K562 (cell line): Measurements from ENCODE around the gene PRSS50. TPM values are rescaled to one million over a fixed set of nuclear protein-coding genes. Genes with fewer than 3 reads are reported as not detected.
A peak's percentile ranks its signal among the peaks of the same experiment; 100 is the strongest.

Source experiments
- ATAC-seq: fragments of 200-7000 bp; cut with Tn5 transposase; 3 replicates; pipeline ENCODE4 v1.9.1; 2020; ENCODE audit warnings: moderate library complexity
- BruUV-seq: library from RNA; stranded (reverse); fragments of 400-500 nt; replicated peaks from 2 replicates; lab custom pipeline; 2021; lab: Mats Ljungman, UMichigan
- CTCF ChIA-PET: fragments of 300-600 bp; formaldehyde crosslinking; extraction: SDS; loops from one replicate; lab custom pipeline; 2021; ENCODE audit warnings: low intra/inter-chr PET ratio; lab: Yijun Ruan, JAX
- POLR2A ChIA-PET: fragments of 300-600, 350-650 bp; sonication (Branson Sonifier 250); formaldehyde crosslinking; extraction: SDS; loops from one replicate; lab custom pipeline; 2021; ENCODE audit warnings: antibody characterized with exemption, inconsistent platforms; lab: Yijun Ruan, JAX
- DNase-seq, 4 experiments: peaks; one replicate each; pipeline versions ENCODE4 v3.0.0 to v3.0.0-alpha.2; 2011 to 2018; ENCODE audit warnings: low spot score in 3 of 4, mixed read lengths in 3 of 4; ENCODE audit errors: extremely low read depth in 1 of 4
- FAIRE-seq: peaks from 2 replicates; lab custom pipeline; 2011; peaks lifted over from hg19 to GRCh38; lab: Jason Lieb, UNC
- H2AFZ ChIP-seq: 2 replicates; pipeline ENCODE4 v1.6.0; 2011; ENCODE audit warnings: low read depth, low read length, control low read depth, inconsistent platforms
- H3K27ac ChIP-seq: fragments of 200-600 bp; 3 replicates; pipeline ENCODE4 v1.8.0; 2011; ENCODE audit warnings: low read depth, mild to moderate bottlenecking, control low read depth, inconsistent platforms, low read length, moderate library complexity, mixed read lengths; ENCODE audit errors: extremely low read depth
- H3K27me3 ChIP-seq, 2 experiments: fragments of 300-600 bp in 1 of 2; 2 replicates in 1 of 2; 3 replicates in 1 of 2; pipeline versions ENCODE4 v1.6.0 to v1.8.0; 2011; ENCODE audit warnings: inconsistent platforms in 2 of 2, low read length in 2 of 2, mild to moderate bottlenecking in 1 of 2, mixed read lengths in 1 of 2, moderate library complexity in 1 of 2; ENCODE audit not compliant: control insufficient read depth in 2 of 2, insufficient read depth in 2 of 2
- H3K36me3 ChIP-seq: fragments of 300-600 bp; 3 replicates; pipeline ENCODE4 v1.8.0; 2011; ENCODE audit warnings: mild to moderate bottlenecking, low read length, inconsistent platforms; ENCODE audit not compliant: control insufficient read depth, insufficient read depth
- H3K4me1 ChIP-seq, 2 experiments: fragments of 200-600 bp in 1 of 2; replicated peaks in 1 of 2; 2 replicates in 1 of 2; 3 replicates in 1 of 2; pipeline versions ENCODE4 v1.5.1 to v1.8.0; 2011; ENCODE audit warnings: inconsistent platforms in 2 of 2, low read length in 2 of 2, mild to moderate bottlenecking in 1 of 2, mixed read lengths in 1 of 2, moderate library complexity in 1 of 2; ENCODE audit not compliant: control insufficient read depth in 2 of 2, insufficient read depth in 2 of 2
- H3K4me2 ChIP-seq: 2 replicates; pipeline ENCODE4 v1.6.1; 2011; ENCODE audit warnings: low read length, control low read depth, inconsistent platforms, mixed read lengths; ENCODE audit not compliant: insufficient read depth
- H3K4me3 ChIP-seq: fragments of 200-600 bp; sonication (generic), shearing (Covaris generic); 2 replicates; pipeline ENCODE4 v1.5.1; 2016; ENCODE audit warnings: control low read depth, inconsistent platforms
- H3K79me2 ChIP-seq: fragments of 200-600 bp; 3 replicates; pipeline ENCODE4 v1.8.0; 2011; ENCODE audit warnings: low read length, inconsistent platforms; ENCODE audit not compliant: control insufficient read depth, insufficient read depth
- H3K9ac ChIP-seq, 2 experiments: 2 replicates each; pipeline versions ENCODE4 v1.6.0 to v1.6.1; 2011; ENCODE audit warnings: low read depth in 2 of 2, low read length in 2 of 2, control low read depth in 1 of 2, inconsistent platforms in 1 of 2, mild to moderate bottlenecking in 1 of 2, mixed read lengths in 1 of 2; ENCODE audit not compliant: insufficient read depth in 1 of 2
- H3K9me1 ChIP-seq: one replicate; pipeline ENCODE4 v1.6.0; 2011; ENCODE audit warnings: inconsistent platforms, mild to moderate bottlenecking, low read length, moderate library complexity; ENCODE audit not compliant: control insufficient read depth, insufficient read depth
- H3K9me3 ChIP-seq: replicated peaks from 2 replicates; pipeline ENCODE4 v1.5.1; 2011; ENCODE audit warnings: low read depth, low read length, inconsistent platforms; ENCODE audit not compliant: control insufficient read depth, insufficient read depth
- H4K20me1 ChIP-seq: replicated peaks from 2 replicates; pipeline ENCODE4 v1.6.1; 2011; ENCODE audit warnings: low read length, inconsistent platforms, mixed read lengths; ENCODE audit not compliant: control insufficient read depth, insufficient read depth
- ARID2 ChIP-seq: fragments of 450-650 bp; IDR thresholded peaks from 2 replicates; pipeline ENCODE4 v1.6.1; 2017; ENCODE audit warnings: antibody characterized with exemption, mild to moderate bottlenecking
- HNRNPL ChIP-seq: fragments of 200-400 bp; formaldehyde crosslinking; IDR thresholded peaks from 2 replicates; pipeline ENCODE4 v1.6.1; 2017; ENCODE audit warnings: low read depth, mild to moderate bottlenecking, low read length
- MBD2 ChIP-seq: sonication (generic); IDR thresholded peaks from 2 replicates; pipeline ENCODE4 v1.6.1; 2016; ENCODE audit warnings: low read depth, borderline replicate concordance
- MNT ChIP-seq, 2 experiments: fragments of 450-650 bp; conservative IDR thresholded peaks; 2 replicates each; pipeline ENCODE4 v1.6.1; 2017; ENCODE audit warnings: mild to moderate bottlenecking in 2 of 2, moderate library complexity in 2 of 2
- NCOR1 ChIP-seq: fragments of 450-650 bp; IDR thresholded peaks from 2 replicates; pipeline ENCODE4 v1.6.1; 2016; ENCODE audit warnings: mild to moderate bottlenecking, moderate library complexity
- NRF1 ChIP-seq, 2 experiments: fragments of 450-650 bp; IDR thresholded peaks in 1 of 2; conservative IDR thresholded peaks in 1 of 2; 2 replicates each; pipeline ENCODE4 v1.6.1; 2014; ENCODE audit warnings: mild to moderate bottlenecking in 2 of 2
- PPARD ChIP-seq: fragments of 250-450 bp; sonication (Bioruptor Pico); IDR thresholded peaks from 2 replicates; pipeline ENCODE4 v1.8.0; 2022; ENCODE audit warnings: inconsistent platforms, mild to moderate bottlenecking, moderate library complexity
- PTBP1 ChIP-seq: fragments of 200-400 bp; formaldehyde crosslinking; IDR thresholded peaks from 2 replicates; pipeline ENCODE4 v1.6.1; 2017; ENCODE audit warnings: low read depth, low read length
- RERE ChIP-seq: sonication (generic); formaldehyde crosslinking; IDR thresholded peaks from 2 replicates; pipeline ENCODE4 v1.8.0; 2023; ENCODE audit warnings: missing genetic modification reagents, mild to moderate bottlenecking, borderline replicate concordance
- ZBTB5 ChIP-seq: fragments of 450-650 bp; IDR thresholded peaks from 2 replicates; pipeline ENCODE4 v1.6.1; 2017; ENCODE audit warnings: antibody characterized with exemption
- ZNF224 ChIP-seq: sonication (generic); formaldehyde crosslinking; IDR thresholded peaks from 2 replicates; pipeline ENCODE4 v1.8.0; 2022; ENCODE audit warnings: mild to moderate bottlenecking, missing genetic modification reagents
- ZNF583 ChIP-seq: fragments of 250-450 bp; sonication (Bioruptor Pico); IDR thresholded peaks from 2 replicates; pipeline ENCODE4 v1.4.0; 2020
- WGBS: fragments of 100-300 bp; shearing (Covaris generic); methylation state at CpG from one replicate; pipeline ENCODE4 v1.1.6; 2016; ENCODE audit warnings: low coverage, mixed read lengths; ENCODE audit not compliant: insufficient coverage; ENCODE audit errors: missing lambda C conversion rate; 5-methylcytosine and 5-hydroxymethylcytosine counted together
- in situ Hi-C: fragments of 300-500 bp; cut with MboI; formaldehyde crosslinking; loops from 4 replicates; pipeline ENCODE4 v1.15.0; 2018; ENCODE audit warnings: inconsistent platforms, mixed read lengths
- intact Hi-C: fragments of 100-400 bp; cut with micrococcal nuclease; formaldehyde crosslinking; loops from 2 replicates; pipeline ENCODE4 v1.14.2; 2022
- polyA plus RNA-seq, 8 experiments: library from polyadenylated mRNA; depleted of rRNA in 4 of 8; stranded (reverse) in 5 of 8; unstranded in 3 of 8; fragments of >200 nt; fragmentation: Nextera tagmentation in 2 of 8; fragmentation: Illumina TruSeq in 1 of 8; extraction: Ambion mirVana in 2 of 8; extraction: Trizol in 1 of 8; gene quantifications; 2 replicates each; pipeline versions ENCODE4 v1.2.1 to v1.2.3, GENCODE V29; 2011 to 2014; ENCODE audit warnings: inconsistent platforms in 1 of 8, missing spikeins in 1 of 8
- total RNA-seq, 7 experiments: library from RNA; depleted of rRNA in 6 of 7; stranded (reverse); fragments of >200 nt in 6 of 7; fragmentation: Illumina TruSeq in 2 of 7; extraction: Trizol in 2 of 7; gene quantifications; 2 replicates each; pipeline versions ENCODE4 v1.2.1 to v1.2.3, GENCODE V29; 2011 to 2021; ENCODE audit warnings: low replicate concordance in 1 of 7

Gene PRSS50
- total and polyA plus RNA-seq, 9 of the 15 experiments (the other 6 are each of a cell fraction or from before 2014, with no cell fraction given), result 0.01 TPM; not detected in 8

GRCh38 chr3:46699676-46700523, 17.8 kb downstream of the PRSS50 start:
- Histone ChIP-seq H4K20me1 (peaks cover 17% of the 10 kb centered on the region), H3K27ac (no peak overlapping the region), H3K9me1 (no peaks in the 10 kb centered on the region), H3K27me3 (peaks cover 6 to 35% of the 10 kb centered on the region in 2 experiments), H3K4me3 (no peak overlapping the region), H3K9ac (no peak overlapping the region), H3K4me1 (peaks cover 0 to 10% of the 10 kb centered on the region in 2 experiments; a peak in 2 of 5 replicates), H3K9me3 (no peaks in the 10 kb centered on the region), H2AFZ (no peak overlapping the region), H3K79me2 (no peaks in the 10 kb centered on the region), H3K36me3 (no peaks in the 10 kb centered on the region), H3K4me2 (no peak overlapping the region)
- POLR2A ChIA-PET, result no interaction called here
- intact Hi-C loops, result loop anchor here (10.0 kb wide), 2 partner anchors 295 to 675 kb away; no protein-coding TSS in a partner anchor
- WGBS, result 19% methylated on average over 7 of the region's 8 CpGs
- in situ Hi-C loops, result no loop called here
- FAIRE-seq, result peak; percentile 6
- CTCF ChIA-PET, result no interaction called here
- DNase-seq, result no peak
- no peak for ATAC-seq
- BruUV-seq, result no TSS peak
- TF ChIP-seq MNT (conservative IDR thresholded peaks at IDR 0.05) (no peak), ZBTB5 (no peak), RERE (CRISPR knock-in tag) (no peak), ARID2 (no peak), NCOR1 (no peak), PTBP1 (no peak), HNRNPL (no peak), ZNF583 (CRISPR knock-in tag) (no peak), NRF1 (conservative IDR thresholded peaks at IDR 0.05 in 1 of 2, IDR thresholded peaks at IDR 0.05 in 1 of 2) (0 out of 4 replicates have a peak, but pooled peaks of 1 of the 2 experiments have one; percentile 12), ZNF224 (CRISPR knock-in tag) (no peak), MBD2 (no peak), PPARD (CRISPR knock-in tag) (no peak)
